Measurements from ENCODE around the gene NT5DC4.

Gene NT5DC4

DNA sequence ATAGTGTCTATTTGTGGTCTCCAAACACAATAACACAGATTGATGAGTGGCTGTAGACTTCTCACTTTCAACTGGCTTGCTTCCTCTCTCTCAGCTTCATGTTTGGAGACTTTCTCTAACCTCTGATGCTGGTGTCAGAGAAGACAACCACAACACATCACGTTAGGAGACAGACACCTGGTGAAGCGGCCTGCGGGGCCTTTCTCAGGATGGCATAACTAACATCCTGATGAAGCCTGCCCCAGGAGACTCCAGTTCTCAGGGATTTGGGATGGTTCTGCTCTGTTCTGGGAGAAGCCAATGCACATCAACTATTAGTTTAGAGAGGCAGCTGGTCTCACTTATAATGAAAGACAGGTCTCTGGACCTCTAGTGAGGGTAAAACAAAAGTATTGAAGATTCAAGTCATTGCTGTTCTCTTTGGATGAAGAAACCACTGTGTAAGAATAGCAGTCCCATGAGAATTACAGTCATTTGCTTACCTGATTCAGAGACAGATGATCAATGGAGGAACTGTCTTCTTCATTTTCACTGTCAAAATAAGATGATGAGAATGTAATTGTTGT, 61.5 kb downstream of the NT5DC4 start:
- DNase-seq (ENCODE audit: low read depth in 1 of 2, low spot score in 1 of 2) = no peak

DNA sequence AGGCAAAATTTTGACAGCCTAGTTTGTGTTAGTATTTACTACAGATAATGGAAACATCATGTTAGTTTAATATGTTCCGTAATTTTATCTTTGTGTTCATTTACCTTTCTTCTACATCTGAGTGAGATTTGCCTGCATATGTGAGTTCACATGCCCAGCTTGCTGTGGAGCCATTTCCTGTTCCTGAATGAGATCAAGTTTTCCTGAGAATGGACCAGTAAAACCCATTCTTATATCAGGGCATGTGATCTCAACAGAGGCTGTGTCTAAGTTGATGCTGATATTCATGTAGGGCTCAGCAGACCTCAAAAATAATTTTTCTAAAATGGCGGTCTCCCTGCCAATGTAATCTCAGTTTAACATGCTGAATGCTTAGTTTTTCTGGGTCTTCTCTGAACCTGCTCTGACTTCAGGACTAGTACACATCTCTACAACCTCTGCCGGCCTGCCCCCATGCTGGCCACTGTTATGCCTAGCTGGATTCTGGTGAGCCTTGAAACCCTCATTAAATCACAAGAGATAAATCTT, 62.4 kb downstream of the NT5DC4 start:
- no peak for DNase-seq (ENCODE audit: low read depth in 1 of 2, low spot score in 1 of 2)

DNA sequence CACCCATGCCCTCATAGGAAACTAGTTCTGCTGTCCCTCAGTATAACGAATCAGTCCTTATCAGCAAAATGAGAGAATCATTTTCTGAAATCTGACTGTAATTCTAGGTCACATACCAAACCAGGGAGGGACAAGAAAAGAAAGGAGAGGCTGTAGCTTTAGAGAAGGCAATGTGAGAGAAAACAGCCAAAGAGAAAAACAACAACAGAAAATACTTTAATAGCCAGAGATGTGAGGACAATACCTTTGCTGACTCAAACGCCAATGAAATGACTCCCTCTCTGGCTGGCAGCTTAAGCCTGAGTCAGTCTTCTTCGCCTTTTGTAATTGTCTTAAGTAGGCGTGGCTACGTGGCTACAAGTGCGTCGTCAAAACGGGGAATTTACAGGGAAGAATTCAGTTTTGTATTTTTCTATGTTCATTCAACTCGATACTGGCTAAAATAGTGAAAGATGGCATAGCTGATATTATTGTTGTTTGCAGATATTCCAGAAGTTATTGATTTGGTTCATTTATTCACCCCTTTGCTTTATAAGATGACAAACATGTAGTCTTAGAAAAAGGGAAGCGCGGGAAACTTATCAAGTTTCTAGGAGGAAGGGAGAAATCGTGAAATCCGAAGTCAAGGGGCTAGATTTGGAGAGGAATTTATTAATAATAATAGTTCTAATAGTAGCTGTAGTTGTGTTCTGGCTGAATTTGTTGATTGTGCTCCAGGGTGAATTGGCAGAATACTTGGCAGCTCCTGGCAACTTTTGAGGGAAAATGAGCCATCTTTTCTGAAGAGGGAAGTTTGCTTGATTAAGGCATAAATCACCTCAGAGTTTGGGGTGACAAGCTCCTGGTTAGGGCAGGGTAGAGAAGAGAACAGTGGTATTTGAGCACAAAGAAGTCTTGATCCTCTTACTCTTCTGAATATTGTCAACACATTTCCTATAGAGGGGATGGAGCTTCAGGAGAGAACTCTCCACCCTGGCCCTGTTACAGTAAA, 63.7 kb downstream of the NT5DC4 start, which contains the start of gene IL1A:
TSS of gene IL1A (minus strand) at position 295 of the 991 bp plus-strand sequence. CDS start 723 bp downstream, outside the sequence.
- DNase-seq (ENCODE audit: low read depth in 1 of 2, low spot score in 1 of 2) = no peak

DNA sequence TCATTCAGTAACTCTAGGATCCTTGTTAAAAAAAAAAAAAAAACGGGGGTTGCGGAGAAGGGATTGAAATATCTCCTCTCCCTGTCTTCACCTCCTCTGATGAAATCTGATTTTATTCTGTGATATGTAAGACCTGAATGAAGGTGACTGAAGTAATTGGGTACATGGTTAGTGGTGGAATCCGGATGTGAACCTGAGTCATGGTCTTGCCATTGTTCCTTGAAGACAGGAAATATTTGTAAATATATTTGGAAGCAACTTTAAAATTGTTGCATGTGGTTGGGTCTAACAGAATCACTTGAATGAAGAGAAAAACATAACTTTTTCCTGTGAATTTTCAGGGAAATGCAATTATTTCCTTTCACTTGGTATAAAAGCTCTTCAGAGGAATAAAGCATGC, 66.5 kb downstream of the NT5DC4 start:
- DNase-seq (ENCODE audit: low read depth in 1 of 2, low spot score in 1 of 2) = no peak

DNA sequence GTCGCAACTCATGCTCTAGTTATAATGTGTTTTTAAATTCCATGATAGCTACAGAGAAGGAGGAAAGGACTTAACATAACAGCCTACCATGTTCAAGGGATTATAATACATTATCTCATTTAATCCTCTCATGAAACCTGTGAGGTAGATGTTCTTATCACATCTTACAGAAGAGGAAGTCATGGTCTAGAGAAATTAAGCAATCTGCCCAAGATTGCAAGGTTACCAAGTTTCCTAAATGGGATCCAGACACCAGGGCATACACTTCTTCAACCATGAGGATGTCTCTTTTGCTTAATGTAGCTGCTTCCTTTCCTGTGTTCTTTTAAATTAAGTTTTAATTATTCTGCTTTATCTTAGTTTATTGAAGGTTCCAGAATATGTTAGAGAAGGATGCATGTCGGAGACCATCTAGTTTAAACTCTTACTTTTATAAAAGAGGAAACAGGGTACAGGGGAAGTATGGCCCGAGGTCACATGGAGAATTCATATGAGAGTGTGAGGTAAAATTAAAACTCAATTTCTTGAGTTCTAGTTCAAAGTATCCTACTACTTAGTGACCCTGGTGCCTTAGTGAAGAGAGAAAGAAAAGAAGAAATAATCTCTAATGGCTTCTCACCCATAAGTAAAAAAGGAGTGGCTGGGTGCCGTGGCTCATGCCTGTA, 67.0 kb downstream of the NT5DC4 start:
- DNase-seq (ENCODE audit: low read depth in 1 of 2, low spot score in 1 of 2) = no peak

DNA sequence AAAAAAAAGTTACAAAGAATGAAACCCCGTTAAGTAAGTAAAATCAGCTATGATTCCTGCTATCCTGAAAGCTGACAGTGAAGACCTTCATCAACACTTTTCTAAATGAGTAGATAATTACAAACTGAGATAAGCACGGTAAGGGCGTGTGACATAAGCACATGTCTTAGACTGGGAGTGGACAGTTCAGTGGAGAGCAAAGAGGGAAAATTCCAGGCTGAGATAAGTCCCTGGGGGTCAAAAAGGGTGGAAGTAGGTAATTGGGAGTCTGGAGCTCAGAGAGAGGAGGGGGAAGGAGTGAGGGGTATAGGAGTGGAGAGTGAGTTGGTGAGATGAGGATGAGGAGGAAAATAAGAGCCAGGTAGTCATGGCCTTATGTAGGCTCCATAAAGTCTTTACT, 67.8 kb downstream of the NT5DC4 start:
- DNase-seq (ENCODE audit: low read depth in 1 of 2, low spot score in 1 of 2) = no peak

Data from stimulated activated CD4-positive, alpha-beta T cell treated with anti-CD3 and anti-CD28 coated beads, Interleukin-15, amount 100 ng/mL, for 1 hour (primary cell).